Stomach (tissue), 4 donors: ENCODE data around the gene GGA1.

ENCODE experiments used
- CTCF ChIP-seq, 7 experiments: fragments of 450-650 bp in 4 of 7; fragments of 200-600 bp in 3 of 7; sonication (generic) in 3 of 7; IDR thresholded peaks; one replicate each; pipeline ENCODE4 v1.5.1; 2016 to 2019; ENCODE audit warnings: antibody characterized with exemption in 7 of 7, control low read depth in 2 of 7, mild to moderate bottlenecking in 1 of 7
- EP300 ChIP-seq: sonication (generic); formaldehyde crosslinking; IDR thresholded peaks from one replicate; pipeline ENCODE4 v1.6.1; 2017; ENCODE audit warnings: antibody characterized with exemption
- POLR2A ChIP-seq, 4 donors: fragments of 450-650 bp; IDR thresholded peaks; one replicate each; pipeline ENCODE4 v1.6.1; 2016; ENCODE audit warnings: antibody characterized with exemption in 4 of 4, control low read depth in 2 of 4, mild to moderate bottlenecking in 1 of 4, moderate library complexity in 1 of 4
- POLR2AphosphoS5 ChIP-seq, 3 donors: sonication (generic); formaldehyde crosslinking; IDR thresholded peaks; one replicate each; pipeline ENCODE4 v1.6.1; 2016; ENCODE audit warnings: antibody characterized with exemption in 3 of 3

DNA sequence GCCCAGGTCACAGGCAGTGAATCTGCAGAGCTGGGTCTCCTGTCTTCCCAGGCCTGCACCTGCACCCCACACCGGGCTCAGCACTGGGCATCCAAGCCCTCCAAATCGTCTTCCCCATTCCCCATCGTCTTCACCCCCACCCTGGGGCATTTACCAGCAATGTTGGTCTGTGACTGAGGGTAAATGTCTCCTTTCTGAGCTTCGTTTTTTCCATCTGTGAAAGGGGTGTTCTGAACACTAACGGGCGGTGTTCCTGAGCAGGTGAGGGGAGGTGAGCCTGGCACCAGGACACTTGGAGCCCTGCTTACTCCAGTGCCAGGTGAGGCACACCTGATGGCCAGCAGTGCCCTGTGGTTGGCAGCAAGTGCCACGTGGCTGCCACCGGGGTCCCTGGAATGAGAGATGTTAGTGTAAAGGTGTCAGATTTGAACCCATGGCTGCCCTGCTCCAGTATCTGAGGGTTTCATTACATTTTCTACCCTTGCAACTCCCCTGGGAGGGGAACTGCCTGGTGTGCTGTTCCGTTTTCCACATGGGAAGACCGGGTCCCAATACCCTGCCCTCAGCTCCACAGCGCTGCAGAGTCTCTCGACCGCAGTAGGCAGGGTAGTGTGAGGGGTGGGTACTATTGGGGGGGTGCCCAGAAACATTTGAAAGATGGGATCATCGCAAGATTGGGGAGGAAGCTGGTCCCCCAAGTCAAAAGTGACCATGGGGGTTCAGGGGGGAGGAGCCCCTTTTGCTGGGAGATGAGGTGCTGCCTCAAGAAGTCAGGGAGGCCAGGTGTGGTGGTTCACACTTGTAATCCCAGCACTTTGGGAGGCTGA, 46.4 kb upstream of the GGA1 start:
- no peak for TF ChIP-seq CTCF (IDR thresholded peaks at IDR 0.05)
- no peak for TF ChIP-seq POLR2AphosphoS5 (IDR thresholded peaks at IDR 0.05)
- no peak for TF ChIP-seq POLR2A (IDR thresholded peaks at IDR 0.05)
- no peak for TF ChIP-seq EP300
